ENCODE measurements around the gene ATP10A. TPM values are rescaled to one million over a fixed set of nuclear protein-coding genes. Genes with fewer than 3 reads are reported as not detected.

The ATP10A gene
- total and polyA plus RNA-seq, 2 experiments from 2014 or later, result 0.75 to 0.77 TPM

DNA sequence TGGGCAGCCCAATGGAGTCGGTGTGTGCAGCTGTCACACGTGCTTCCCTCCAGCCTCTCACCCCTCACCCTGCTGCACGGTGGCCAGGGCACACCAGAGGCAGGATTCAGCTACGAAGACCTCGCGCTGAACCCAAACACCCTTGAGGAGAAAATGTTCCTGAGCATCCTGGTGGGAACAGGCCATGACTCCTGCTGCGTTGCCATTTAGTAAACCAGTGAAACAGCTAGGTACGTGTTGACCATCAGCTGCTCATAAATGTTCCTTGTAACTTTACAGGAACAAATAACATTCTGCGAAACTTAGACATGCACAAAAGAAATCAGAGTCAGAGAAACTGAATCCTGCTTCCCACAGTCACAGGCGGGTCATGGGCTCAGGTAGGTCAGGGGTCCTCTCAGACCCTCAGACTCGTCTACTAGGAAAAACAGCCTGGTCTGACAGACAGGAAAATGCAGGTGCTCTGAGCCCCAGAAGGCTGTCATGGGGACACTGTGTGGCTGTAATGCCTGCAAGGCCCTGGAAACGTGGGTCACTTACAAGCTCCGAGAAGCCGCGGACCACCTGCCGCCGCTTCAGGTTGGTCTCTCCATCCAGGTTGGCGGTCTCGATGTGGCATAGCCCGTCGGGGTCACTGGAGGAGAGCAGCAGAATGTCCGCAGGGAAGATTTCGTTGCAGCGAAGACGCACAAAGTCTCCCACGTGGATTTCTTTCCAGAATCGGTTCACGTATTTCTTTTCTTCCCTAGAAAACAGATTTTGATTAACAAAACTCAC lies 82.5 kb downstream of the ATP10A start:
- Histone ChIP-seq H3K4me2 (no peak overlapping the region), H3K79me2 (no peaks in the 10 kb centered on the region), H3K36me3 (replicated peaks; ENCODE audit: insufficient read depth, low read depth) (no peaks in the 10 kb centered on the region), H4K20me1 (ENCODE audit: insufficient read depth, poor library complexity, severe bottlenecking) (no peaks in the 10 kb centered on the region), H3K27ac (no peak overlapping the region), H3K9me2 (replicated peaks; ENCODE audit: insufficient read depth) (no peaks in the 10 kb centered on the region), H3K4me3 (no peak overlapping the region), H3K27me3 (no peaks in the 10 kb centered on the region), H3K4me1 (ENCODE audit: insufficient read depth) (no peaks in the 10 kb centered on the region), H3K9me3 (ENCODE audit: low read depth) (no peaks in the 10 kb centered on the region), H2AFZ (no peak overlapping the region)
- DNase-seq (ENCODE audit: low spot score), result no peak
- 94% methylated on average over 28 of the region's 28 CpGs for WGBS (ENCODE audit: low lambda C conversion rate, missing lambda C conversion rate)
- no peak for TF ChIP-seq EZH2 (IDR thresholded peaks at IDR 0.05; ENCODE audit: borderline replicate concordance)
- TF ChIP-seq, protein P1, sequence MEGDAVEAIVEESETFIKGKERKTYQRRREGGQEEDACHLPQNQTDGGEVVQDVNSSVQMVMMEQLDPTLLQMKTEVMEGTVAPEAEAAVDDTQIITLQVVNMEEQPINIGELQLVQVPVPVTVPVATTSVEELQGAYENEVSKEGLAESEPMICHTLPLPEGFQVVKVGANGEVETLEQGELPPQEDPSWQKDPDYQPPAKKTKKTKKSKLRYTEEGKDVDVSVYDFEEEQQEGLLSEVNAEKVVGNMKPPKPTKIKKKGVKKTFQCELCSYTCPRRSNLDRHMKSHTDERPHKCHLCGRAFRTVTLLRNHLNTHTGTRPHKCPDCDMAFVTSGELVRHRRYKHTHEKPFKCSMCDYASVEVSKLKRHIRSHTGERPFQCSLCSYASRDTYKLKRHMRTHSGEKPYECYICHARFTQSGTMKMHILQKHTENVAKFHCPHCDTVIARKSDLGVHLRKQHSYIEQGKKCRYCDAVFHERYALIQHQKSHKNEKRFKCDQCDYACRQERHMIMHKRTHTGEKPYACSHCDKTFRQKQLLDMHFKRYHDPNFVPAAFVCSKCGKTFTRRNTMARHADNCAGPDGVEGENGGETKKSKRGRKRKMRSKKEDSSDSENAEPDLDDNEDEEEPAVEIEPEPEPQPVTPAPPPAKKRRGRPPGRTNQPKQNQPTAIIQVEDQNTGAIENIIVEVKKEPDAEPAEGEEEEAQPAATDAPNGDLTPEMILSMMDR (IDR thresholded peaks at IDR 0.05; ENCODE audit: poor library complexity), result no peak
- TF ChIP-seq EZH2phosphoT487 (IDR thresholded peaks at IDR 0.05; ENCODE audit: low read depth, severe bottlenecking, unreplicated experiment), result no peak

DNA sequence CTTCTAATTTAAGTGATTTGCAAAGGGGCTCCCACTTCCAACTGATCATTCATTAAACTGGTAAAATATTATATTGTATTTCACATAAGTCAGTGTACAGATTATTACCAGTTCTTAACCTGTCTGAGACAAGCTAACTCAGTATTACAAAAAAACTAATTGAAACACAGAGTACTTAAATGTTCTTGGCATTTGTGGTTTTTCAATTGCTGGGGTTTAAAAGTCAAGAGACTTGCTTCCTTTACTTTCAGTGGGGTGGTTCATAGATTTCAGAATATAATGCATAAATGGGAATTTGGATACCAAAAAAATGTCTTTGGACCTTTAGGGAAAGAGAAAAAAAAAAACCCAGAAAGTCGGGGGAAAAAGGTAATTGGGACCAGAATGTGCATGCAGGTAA lies 85.0 kb downstream of the ATP10A start:
- H2AFZ ChIP-seq, result no peak overlapping the region
- H4K20me1 ChIP-seq (ENCODE audit: insufficient read depth, poor library complexity, severe bottlenecking), result no peaks in the 10 kb centered on the region
- H3K36me3 ChIP-seq (replicated peaks; ENCODE audit: insufficient read depth, low read depth), result no peaks in the 10 kb centered on the region
- H3K9me3 ChIP-seq (ENCODE audit: low read depth), result no peaks in the 10 kb centered on the region
- H3K79me2 ChIP-seq, result no peaks in the 10 kb centered on the region
- H3K27me3 ChIP-seq, result no peaks in the 10 kb centered on the region
- no peak for DNase-seq (ENCODE audit: low spot score)
- H3K4me1 ChIP-seq (ENCODE audit: insufficient read depth), result no peaks in the 10 kb centered on the region
- no peak overlapping the region for H3K4me2 ChIP-seq
- no peaks in the 10 kb centered on the region for H3K9me2 ChIP-seq (replicated peaks; ENCODE audit: insufficient read depth)
- WGBS (ENCODE audit: low lambda C conversion rate, missing lambda C conversion rate), result 86% methylated on average over 1 of the region's 1 CpG
- no peak overlapping the region for H3K4me3 ChIP-seq
- no peak for TF ChIP-seq EZH2phosphoT487 (IDR thresholded peaks at IDR 0.05; ENCODE audit: low read depth, severe bottlenecking, unreplicated experiment)
- TF ChIP-seq, protein P1 (IDR thresholded peaks at IDR 0.05; ENCODE audit: poor library complexity), result no peak
- TF ChIP-seq EZH2 (IDR thresholded peaks at IDR 0.05; ENCODE audit: borderline replicate concordance), result no peak
- H3K27ac ChIP-seq, result no peak overlapping the region

DNA sequence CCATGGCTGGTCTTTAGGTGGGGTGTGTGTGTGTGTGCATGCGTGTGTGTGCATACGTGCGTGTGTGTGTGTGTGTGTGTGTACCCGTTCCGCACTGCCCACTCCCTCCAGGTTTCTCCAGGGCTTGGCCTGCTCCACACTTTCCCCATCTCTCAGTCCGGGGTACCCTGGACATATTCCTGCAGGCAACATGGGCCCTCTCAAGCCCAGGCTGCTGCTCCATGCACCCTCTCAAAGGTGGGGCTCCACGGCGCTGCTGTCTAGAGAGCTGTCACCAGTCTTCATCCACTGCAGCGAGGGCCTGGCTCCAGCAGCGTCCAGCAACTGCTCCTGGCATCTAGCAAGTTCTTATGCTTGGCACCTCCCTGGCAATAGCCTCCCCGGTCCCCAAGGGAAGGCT lies 86.1 kb downstream of the ATP10A start:
- H3K79me2 ChIP-seq, result no peaks in the 10 kb centered on the region
- H3K27me3 ChIP-seq, result no peaks in the 10 kb centered on the region
- 87% methylated on average over 11 of the region's 11 CpGs for WGBS (ENCODE audit: low lambda C conversion rate, missing lambda C conversion rate)
- no peaks in the 10 kb centered on the region for H3K36me3 ChIP-seq (replicated peaks; ENCODE audit: insufficient read depth, low read depth)
- H3K9me2 ChIP-seq (replicated peaks; ENCODE audit: insufficient read depth), result no peaks in the 10 kb centered on the region
- no peak for TF ChIP-seq EZH2 (IDR thresholded peaks at IDR 0.05; ENCODE audit: borderline replicate concordance)
- no peaks in the 10 kb centered on the region for H4K20me1 ChIP-seq (ENCODE audit: insufficient read depth, poor library complexity, severe bottlenecking)
- no peak for DNase-seq (ENCODE audit: low spot score)
- H2AFZ ChIP-seq, result no peak overlapping the region
- H3K27ac ChIP-seq, result no peak overlapping the region
- no peaks in the 10 kb centered on the region for H3K9me3 ChIP-seq (ENCODE audit: low read depth)
- no peak overlapping the region for H3K4me3 ChIP-seq
- no peak overlapping the region for H3K4me2 ChIP-seq
- no peaks in the 10 kb centered on the region for H3K4me1 ChIP-seq (ENCODE audit: insufficient read depth)

DNA sequence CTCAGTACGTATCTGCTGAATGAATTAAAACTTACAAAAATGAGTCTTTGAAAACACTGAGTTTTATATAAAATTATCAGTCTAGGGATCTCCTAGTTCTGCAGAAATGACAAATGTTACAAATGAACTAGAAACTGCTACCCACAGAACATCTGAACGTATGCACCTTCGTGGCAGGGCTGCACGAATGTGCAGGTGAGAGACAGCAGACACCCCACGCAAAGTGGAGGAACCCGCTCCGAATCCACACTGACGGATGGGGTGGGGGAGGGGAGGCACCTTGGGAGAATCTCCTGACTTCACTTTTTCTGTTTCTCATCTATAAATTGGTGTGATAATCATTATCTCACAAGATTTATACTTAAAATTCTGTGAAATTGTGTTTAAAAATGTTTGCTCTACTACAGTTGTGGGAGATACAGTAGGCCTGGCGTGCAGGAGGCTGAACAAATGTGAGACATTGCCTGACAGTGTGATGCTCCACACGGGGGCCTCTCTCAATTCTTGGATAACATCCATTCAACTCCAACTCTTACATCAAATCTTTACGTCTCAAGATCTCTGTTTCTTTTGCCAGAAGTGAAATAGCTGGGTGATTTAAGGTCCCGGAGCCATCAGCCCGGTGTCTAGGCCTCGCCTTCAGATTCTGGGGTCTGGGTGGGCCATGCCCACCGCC lies 86.9 kb downstream of the ATP10A start:
- Histone ChIP-seq H3K9me3 (ENCODE audit: low read depth) (no peaks in the 10 kb centered on the region), H3K27ac (no peak overlapping the region), H3K4me2 (no peak overlapping the region), H3K4me3 (no peak overlapping the region), H3K27me3 (no peaks in the 10 kb centered on the region), H2AFZ (no peak overlapping the region), H3K36me3 (replicated peaks; ENCODE audit: insufficient read depth, low read depth) (no peaks in the 10 kb centered on the region), H3K4me1 (ENCODE audit: insufficient read depth) (no peaks in the 10 kb centered on the region), H3K9me2 (replicated peaks; ENCODE audit: insufficient read depth) (no peaks in the 10 kb centered on the region), H4K20me1 (ENCODE audit: insufficient read depth, poor library complexity, severe bottlenecking) (no peaks in the 10 kb centered on the region), H3K79me2 (no peaks in the 10 kb centered on the region)
- 88% methylated on average over 15 of the region's 15 CpGs for WGBS (ENCODE audit: low lambda C conversion rate, missing lambda C conversion rate)
- TF ChIP-seq EZH2 (IDR thresholded peaks at IDR 0.05; ENCODE audit: borderline replicate concordance) (no peak), EZH2phosphoT487 (IDR thresholded peaks at IDR 0.05; ENCODE audit: low read depth, severe bottlenecking, unreplicated experiment) (no peak)
- TF ChIP-seq, protein P1 (IDR thresholded peaks at IDR 0.05; ENCODE audit: poor library complexity), result no peak
- no peak for DNase-seq (ENCODE audit: low spot score)
